Muscle layer of colon (tissue), 2 donors: ENCODE results near the gene SGSM2.

ENCODE experiments used
- H3K27ac ChIP-seq: one replicate; pipeline ENCODE4 v1.7.0; 2013; ENCODE audit warnings: low read depth, mild to moderate bottlenecking, low read length, moderate library complexity
- H3K27me3 ChIP-seq, 2 donors: one replicate each; pipeline ENCODE4 v1.7.0; 2013; ENCODE audit warnings: low read length in 2 of 2, mild to moderate bottlenecking in 2 of 2; ENCODE audit not compliant: insufficient read depth in 2 of 2, control insufficient read depth in 1 of 2
- H3K36me3 ChIP-seq: one replicate; pipeline ENCODE4 v1.7.0; 2013; ENCODE audit warnings: mild to moderate bottlenecking, low read length; ENCODE audit not compliant: insufficient read depth
- H3K4me1 ChIP-seq: one replicate; pipeline ENCODE4 v1.7.0; 2013; ENCODE audit warnings: mild to moderate bottlenecking, low read length; ENCODE audit not compliant: insufficient read depth
- H3K4me3 ChIP-seq, 2 donors: one replicate each; pipeline ENCODE4 v1.7.0; 2013; ENCODE audit warnings: low read length in 2 of 2, low read depth in 1 of 2, mild to moderate bottlenecking in 1 of 2, moderate library complexity in 1 of 2
- H3K9ac ChIP-seq: one replicate; pipeline ENCODE4 v1.7.0; 2013; ENCODE audit warnings: low read length
- H3K9me3 ChIP-seq: one replicate; pipeline ENCODE4 v1.7.0; 2013; ENCODE audit warnings: mild to moderate bottlenecking, low read length
- donor health status: abdominal sarcoma.
- donor health status: Adenocarcinoma of cecum.

The SGSM2 gene

GRCh38 chr17:2362416-2362815 lies 25.1 kb downstream of the SGSM2 start:
- H3K4me1 ChIP-seq, result peaks cover 27% of the 10 kb centered on the region
- H3K4me3 ChIP-seq, result no peak overlapping the region
- H3K27me3 ChIP-seq, result no peaks in the 10 kb centered on the region
- H3K9me3 ChIP-seq, result no peaks in the 10 kb centered on the region
- H3K9ac ChIP-seq, result no peak overlapping the region
- peaks cover 24% of the 10 kb centered on the region for H3K36me3 ChIP-seq
- no peak overlapping the region for H3K27ac ChIP-seq

GRCh38 chr17:2362881-2363280 lies 25.6 kb downstream of the SGSM2 start:
- Histone ChIP-seq H3K9me3 (no peaks in the 10 kb centered on the region), H3K9ac (no peak overlapping the region), H3K4me1 (peaks cover 31% of the 10 kb centered on the region), H3K27ac (no peak overlapping the region), H3K36me3 (peaks cover 24% of the 10 kb centered on the region), H3K27me3 (no peaks in the 10 kb centered on the region), H3K4me3 (no peak overlapping the region)

- Histone ChIP-seq H3K4me1 (peaks cover 36% of the 10 kb centered on the region), H3K27ac (no peak overlapping the region), H3K9me3 (no peaks in the 10 kb centered on the region), H3K9ac (no peak overlapping the region), H3K27me3 (no peaks in the 10 kb centered on the region), H3K36me3 (peaks cover 24% of the 10 kb centered on the region), H3K4me3 (no peak overlapping the region)
Measured at GRCh38 chr17:2363318-2363717, 26.0 kb downstream of the SGSM2 start.

GRCh38 chr17:2363851-2364762 lies 26.8 kb downstream of the SGSM2 start:
- H3K4me1 ChIP-seq, result peaks cover 38% of the 10 kb centered on the region
- peaks cover 24% of the 10 kb centered on the region for H3K36me3 ChIP-seq
- H3K9ac ChIP-seq, result no peak overlapping the region
- H3K4me3 ChIP-seq, result no peak overlapping the region
- no peaks in the 10 kb centered on the region for H3K9me3 ChIP-seq
- H3K27me3 ChIP-seq, result no peaks in the 10 kb centered on the region
- H3K27ac ChIP-seq, result no peak overlapping the region

- H3K4me1 ChIP-seq, result peaks cover 36% of the 10 kb centered on the region
- H3K27me3 ChIP-seq, result no peaks in the 10 kb centered on the region
- peaks cover 24% of the 10 kb centered on the region for H3K36me3 ChIP-seq
- H3K9me3 ChIP-seq, result no peaks in the 10 kb centered on the region
- no peak overlapping the region for H3K9ac ChIP-seq
- H3K27ac ChIP-seq, result no peak overlapping the region
- H3K4me3 ChIP-seq, result no peak overlapping the region
Measured at GRCh38 chr17:2364763-2365116, 27.4 kb downstream of the SGSM2 start.

GRCh38 chr17:2365132-2365531 lies 27.8 kb downstream of the SGSM2 start:
- Histone ChIP-seq H3K9me3 (no peaks in the 10 kb centered on the region), H3K27ac (no peak overlapping the region), H3K27me3 (no peaks in the 10 kb centered on the region), H3K36me3 (peaks cover 24% of the 10 kb centered on the region), H3K4me3 (no peak overlapping the region), H3K9ac (no peak overlapping the region), H3K4me1 (peaks cover 40% of the 10 kb centered on the region)

GRCh38 chr17:2366747-2367494 lies 29.6 kb downstream of the SGSM2 start:
- Histone ChIP-seq H3K27me3 (no peaks in the 10 kb centered on the region), H3K27ac (no peak overlapping the region), H3K4me1 (peaks cover 42% of the 10 kb centered on the region), H3K9me3 (no peaks in the 10 kb centered on the region), H3K9ac (no peak overlapping the region), H3K36me3 (peaks cover 22% of the 10 kb centered on the region), H3K4me3 (no peak overlapping the region)

- H3K27ac ChIP-seq, result peak overlapping the region; percentile 48
- H3K36me3 ChIP-seq, result peaks cover 23% of the 10 kb centered on the region
- peaks cover 40% of the 10 kb centered on the region for H3K4me1 ChIP-seq
Measured at GRCh38 chr17:2368359-2368758, 31.1 kb downstream of the SGSM2 start.

GRCh38 chr17:2369039-2369438 lies 31.7 kb downstream of the SGSM2 start:
- peaks cover 26% of the 10 kb centered on the region for H3K36me3 ChIP-seq
- H3K27me3 ChIP-seq, result no peaks in the 10 kb centered on the region
- no peaks in the 10 kb centered on the region for H3K9me3 ChIP-seq
- no peak overlapping the region for H3K4me3 ChIP-seq
- no peak overlapping the region for H3K27ac ChIP-seq
- H3K9ac ChIP-seq, result no peak overlapping the region
- peaks cover 33% of the 10 kb centered on the region for H3K4me1 ChIP-seq

More at GRCh38 chr17:2368359-2368758, 31.1 kb downstream of the SGSM2 start:
- no peaks in the 10 kb centered on the region for H3K27me3 ChIP-seq
- no peaks in the 10 kb centered on the region for H3K9me3 ChIP-seq
- H3K4me3 ChIP-seq, result no peak overlapping the region
- no peak overlapping the region for H3K9ac ChIP-seq

- peaks cover 28% of the 10 kb centered on the region for H3K36me3 ChIP-seq
- no peak overlapping the region for H3K27ac ChIP-seq
- H3K9me3 ChIP-seq, result no peaks in the 10 kb centered on the region
- no peak overlapping the region for H3K4me3 ChIP-seq
- peaks cover 27% of the 10 kb centered on the region for H3K4me1 ChIP-seq
- no peak overlapping the region for H3K9ac ChIP-seq
- H3K27me3 ChIP-seq, result no peaks in the 10 kb centered on the region
Measured at GRCh38 chr17:2369551-2370210, 32.4 kb downstream of the SGSM2 start.

GRCh38 chr17:2370211-2370589 lies 32.9 kb downstream of the SGSM2 start:
- Histone ChIP-seq H3K36me3 (peaks cover 28% of the 10 kb centered on the region), H3K4me3 (no peak overlapping the region), H3K27ac (no peak overlapping the region), H3K27me3 (no peaks in the 10 kb centered on the region), H3K4me1 (peaks cover 27% of the 10 kb centered on the region), H3K9ac (no peak overlapping the region), H3K9me3 (no peaks in the 10 kb centered on the region)
